Measurements from ENCODE around the gene PALB2. TPM values are rescaled to one million over a fixed set of nuclear protein-coding genes. Genes with fewer than 3 reads are reported as not detected.

PALB2 gene
- total RNA-seq, 1 experiment from 2014 or later = 40.3 TPM

GRCh38 chr16:23667355-23667659 lies 26.2 kb upstream of the PALB2 start:
- Histone ChIP-seq H3K9me3 (ENCODE audit: control insufficient read depth, low read depth, low read length) (no peaks in the 10 kb centered on the region), H3K27ac (ENCODE audit: insufficient read length, low read depth, low read length) (no peak overlapping the region), H3K9ac (ENCODE audit: extremely low read depth, insufficient read length, low read length) (no peak overlapping the region), H4K8ac (replicated peaks; ENCODE audit: insufficient read length, low read depth, low read length) (no peak overlapping the region), H2BK12ac (ENCODE audit: insufficient read length, low read depth, low read length) (no peak overlapping the region), H3K4me2 (ENCODE audit: insufficient read depth, insufficient read length, low read length) (no peak overlapping the region), H3K4ac (ENCODE audit: low read depth, low read length) (no peak overlapping the region), H2BK5ac (ENCODE audit: insufficient read length, low read length) (no peak overlapping the region), H3K4me1 (ENCODE audit: insufficient read depth, low read length) (no peaks in the 10 kb centered on the region), H3K14ac (ENCODE audit: insufficient read depth, low read length) (no peak overlapping the region), H3T11ph (ENCODE audit: low read length) (no peak overlapping the region), H3K79me2 (ENCODE audit: insufficient read depth, low read length) (no peaks in the 10 kb centered on the region), H2BK20ac (ENCODE audit: low read depth, low read length, poor library complexity, severe bottlenecking) (no peak overlapping the region), H2BK120ac (ENCODE audit: low read depth, low read length, poor library complexity, severe bottlenecking) (no peak overlapping the region), H2BK15ac (ENCODE audit: low read depth, low read length) (no peak overlapping the region), H2AFZ (ENCODE audit: low read length) (no peak overlapping the region), H4K20me1 (ENCODE audit: control insufficient read depth, insufficient read depth, insufficient read length) (no peaks in the 10 kb centered on the region), H4K91ac (ENCODE audit: insufficient read length, low read depth, low read length) (no peak overlapping the region), H3K27me3 (ENCODE audit: insufficient read depth, low read length) (no peaks in the 10 kb centered on the region), H3K23ac (ENCODE audit: insufficient read length, low read depth, low read length) (no peak overlapping the region), H3K56ac (ENCODE audit: insufficient read length, low read depth, low read length) (no peak overlapping the region), H3K79me1 (ENCODE audit: insufficient read depth, low read depth, low read length, poor library complexity, severe bottlenecking) (no peaks in the 10 kb centered on the region), H4K5ac (ENCODE audit: insufficient read length, low read depth, low read length) (no peak overlapping the region), H2AK5ac (ENCODE audit: insufficient read length, low read length) (no peak overlapping the region), H3K23me2 (ENCODE audit: insufficient read length, low read depth, low read length, poor library complexity, severe bottlenecking) (no peaks in the 10 kb centered on the region), H3K18ac (ENCODE audit: insufficient read length, low read depth, low read length) (no peak overlapping the region)
- no CpG with 5 or more reads among the region's 6 CpGs for WGBS (ENCODE audit: extremely low coverage, insufficient read length, low lambda C conversion rate)
- H3K36me3 Mint-ChIP-seq (ENCODE audit: insufficient read depth in 1 of 3, low read depth in 3 of 3) = peaks cover 0 to 89% (median 67%) of the 10 kb centered on the region in 3 experiments; a peak in 6 of 7 replicates
- no peaks in the 10 kb centered on the region for H3K9me3 Mint-ChIP-seq
- no peak overlapping the region for H3K4me3 Mint-ChIP-seq
- H3K27ac Mint-ChIP-seq = no peak overlapping the region
- H3K4me1 Mint-ChIP-seq = no peaks in the 10 kb centered on the region
- DNase-seq = no peak
- H3K27me3 Mint-ChIP-seq (ENCODE audit: low read depth) = no peaks in the 10 kb centered on the region
- TF ChIP-seq, protein P1, sequence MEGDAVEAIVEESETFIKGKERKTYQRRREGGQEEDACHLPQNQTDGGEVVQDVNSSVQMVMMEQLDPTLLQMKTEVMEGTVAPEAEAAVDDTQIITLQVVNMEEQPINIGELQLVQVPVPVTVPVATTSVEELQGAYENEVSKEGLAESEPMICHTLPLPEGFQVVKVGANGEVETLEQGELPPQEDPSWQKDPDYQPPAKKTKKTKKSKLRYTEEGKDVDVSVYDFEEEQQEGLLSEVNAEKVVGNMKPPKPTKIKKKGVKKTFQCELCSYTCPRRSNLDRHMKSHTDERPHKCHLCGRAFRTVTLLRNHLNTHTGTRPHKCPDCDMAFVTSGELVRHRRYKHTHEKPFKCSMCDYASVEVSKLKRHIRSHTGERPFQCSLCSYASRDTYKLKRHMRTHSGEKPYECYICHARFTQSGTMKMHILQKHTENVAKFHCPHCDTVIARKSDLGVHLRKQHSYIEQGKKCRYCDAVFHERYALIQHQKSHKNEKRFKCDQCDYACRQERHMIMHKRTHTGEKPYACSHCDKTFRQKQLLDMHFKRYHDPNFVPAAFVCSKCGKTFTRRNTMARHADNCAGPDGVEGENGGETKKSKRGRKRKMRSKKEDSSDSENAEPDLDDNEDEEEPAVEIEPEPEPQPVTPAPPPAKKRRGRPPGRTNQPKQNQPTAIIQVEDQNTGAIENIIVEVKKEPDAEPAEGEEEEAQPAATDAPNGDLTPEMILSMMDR (conservative IDR thresholded peaks at IDR 0.05) = no peak
